HepG2 (cell line): ENCODE data around the gene RPLP2. TPM values are rescaled to one million over a fixed set of nuclear protein-coding genes. Genes with fewer than 3 reads are reported as not detected.

Experiments used
- AGO2 ChIP-seq: fragments of 200-400 bp; formaldehyde crosslinking; optimal IDR thresholded peaks from 2 replicates; pipeline ENCODE3; 2017; ENCODE audit warnings: mild to moderate bottlenecking, low read depth, low read length, moderate library complexity
- CHD2 ChIP-seq: IDR thresholded peaks from 2 replicates; pipeline ENCODE4 v1.6.1; 2011; ENCODE audit warnings: low read depth, low read length, improper control_type of control experiment
- ETV6 ChIP-seq: sonication (generic); formaldehyde crosslinking; conservative IDR thresholded peaks from 2 replicates; pipeline ENCODE4 v1.4.0; 2020; ENCODE audit warnings: missing genetic modification reagents
- FOXK1 ChIP-seq: sonication (generic); formaldehyde crosslinking; IDR thresholded peaks from 2 replicates; pipeline ENCODE4 v1.4.0; 2020; ENCODE audit warnings: low read depth, missing genetic modification reagents, borderline replicate concordance
- FOXP4 ChIP-seq: sonication (generic); formaldehyde crosslinking; IDR thresholded peaks from 2 replicates; pipeline ENCODE4 v1.4.0; 2020; ENCODE audit warnings: missing genetic modification reagents
- IKZF4 ChIP-seq: sonication (generic); formaldehyde crosslinking; IDR thresholded peaks from 2 replicates; pipeline ENCODE4 v1.5.1; 2020; ENCODE audit warnings: borderline replicate concordance, mild to moderate bottlenecking, low read depth, missing genetic modification reagents; ENCODE audit errors: not compliant biosample characterization
- KLF15 ChIP-seq: sonication (generic); formaldehyde crosslinking; IDR thresholded peaks from 2 replicates; pipeline ENCODE4 v1.8.1; 2023; ENCODE audit warnings: borderline replicate concordance, mild to moderate bottlenecking, inconsistent platforms, missing genetic modification reagents, mixed read lengths
- RARA ChIP-seq: IDR thresholded peaks from 2 replicates; pipeline ENCODE4 v1.6.1; 2016; ENCODE audit warnings: missing genetic modification reagents, missing compliant biosample characterization
- SSRP1 ChIP-seq: IDR thresholded peaks from 2 replicates; pipeline ENCODE4 v1.6.1; 2016; ENCODE audit warnings: control low read depth
- ZBTB26 ChIP-seq: IDR thresholded peaks from 2 replicates; pipeline ENCODE4 v1.6.1; 2016; ENCODE audit warnings: missing compliant biosample characterization, missing genetic modification reagents, borderline replicate concordance
- ZBTB7A ChIP-seq: sonication (generic); formaldehyde crosslinking; IDR thresholded peaks from 2 replicates; pipeline ENCODE4 v1.8.0; 2022; ENCODE audit warnings: mild to moderate bottlenecking, missing genetic modification reagents
- ZNF124 ChIP-seq: sonication (generic); formaldehyde crosslinking; IDR thresholded peaks from 2 replicates; pipeline ENCODE4 v1.4.0; 2020; ENCODE audit warnings: missing genetic modification reagents
- ZNF30 ChIP-seq: sonication (generic); formaldehyde crosslinking; IDR thresholded peaks from 2 replicates; pipeline ENCODE4 v1.5.0; 2020; ENCODE audit warnings: mild to moderate bottlenecking, missing genetic modification reagents
- ZNF354B ChIP-seq: sonication (generic); formaldehyde crosslinking; IDR thresholded peaks from 2 replicates; pipeline ENCODE4 v1.8.0; 2022; ENCODE audit warnings: mild to moderate bottlenecking, missing genetic modification reagents
- ZNF569 ChIP-seq: sonication (generic); formaldehyde crosslinking; IDR thresholded peaks from 2 replicates; pipeline ENCODE4 v1.5.0; 2020; ENCODE audit warnings: mild to moderate bottlenecking, missing genetic modification reagents, moderate library complexity, borderline replicate concordance
- ZNF572 ChIP-seq: sonication (generic); formaldehyde crosslinking; IDR thresholded peaks from 2 replicates; pipeline ENCODE4 v1.5.1; 2020; ENCODE audit warnings: mild to moderate bottlenecking, missing genetic modification reagents
- ZNF75D ChIP-seq: sonication (generic); formaldehyde crosslinking; IDR thresholded peaks from 2 replicates; pipeline ENCODE4 v1.8.1; 2023; ENCODE audit warnings: missing genetic modification reagents, mild to moderate bottlenecking, borderline replicate concordance
- polyA plus RNA-seq, 8 experiments: library from polyadenylated mRNA; depleted of rRNA in 3 of 8; stranded (reverse) in 7 of 8; unstranded in 1 of 8; fragments of >200 nt; fragmentation: Illumina TruSeq in 4 of 8; extraction: Trizol in 4 of 8; gene quantifications; 2 replicates each; pipeline versions ENCODE4 v1.2.1 to v1.2.3, GENCODE V29; 2011 to 2016; ENCODE audit warnings: low read depth in 4 of 8, missing spikeins in 1 of 8, mixed read lengths in 1 of 8; ENCODE audit not compliant: insufficient read depth in 1 of 8
- total RNA-seq, 5 experiments: library from RNA; depleted of rRNA; stranded (reverse); fragments of >200 nt; fragmentation: Illumina TruSeq; extraction: Trizol; gene quantifications; 2 replicates each; pipeline ENCODE4 v1.2.3, GENCODE V29; 2016; ENCODE audit warnings: low read depth in 1 of 5
- TF ChIP-seq, protein P1 (sequence below), 2 experiments: sonication (generic) in 1 of 2; formaldehyde crosslinking in 1 of 2; IDR thresholded peaks; 2 replicates each; pipeline versions ENCODE4 v1.4.0 to v1.6.1; 2016 to 2020; ENCODE audit warnings: borderline replicate concordance in 1 of 2, low read depth in 1 of 2, mild to moderate bottlenecking in 1 of 2, missing genetic modification reagents in 1 of 2
- TF ChIP-seq, protein P2 (sequence below): sonication (generic); formaldehyde crosslinking; IDR thresholded peaks from 2 replicates; pipeline ENCODE4 v1.9.0; 2021; ENCODE audit warnings: missing genetic modification reagents, mild to moderate bottlenecking, borderline replicate concordance

RPLP2 gene
- total and polyA plus RNA-seq, 2 of the 13 experiments (the other 11 are each of a cell fraction or from before 2014, with no cell fraction given): 978 to 2,106 TPM

DNA sequence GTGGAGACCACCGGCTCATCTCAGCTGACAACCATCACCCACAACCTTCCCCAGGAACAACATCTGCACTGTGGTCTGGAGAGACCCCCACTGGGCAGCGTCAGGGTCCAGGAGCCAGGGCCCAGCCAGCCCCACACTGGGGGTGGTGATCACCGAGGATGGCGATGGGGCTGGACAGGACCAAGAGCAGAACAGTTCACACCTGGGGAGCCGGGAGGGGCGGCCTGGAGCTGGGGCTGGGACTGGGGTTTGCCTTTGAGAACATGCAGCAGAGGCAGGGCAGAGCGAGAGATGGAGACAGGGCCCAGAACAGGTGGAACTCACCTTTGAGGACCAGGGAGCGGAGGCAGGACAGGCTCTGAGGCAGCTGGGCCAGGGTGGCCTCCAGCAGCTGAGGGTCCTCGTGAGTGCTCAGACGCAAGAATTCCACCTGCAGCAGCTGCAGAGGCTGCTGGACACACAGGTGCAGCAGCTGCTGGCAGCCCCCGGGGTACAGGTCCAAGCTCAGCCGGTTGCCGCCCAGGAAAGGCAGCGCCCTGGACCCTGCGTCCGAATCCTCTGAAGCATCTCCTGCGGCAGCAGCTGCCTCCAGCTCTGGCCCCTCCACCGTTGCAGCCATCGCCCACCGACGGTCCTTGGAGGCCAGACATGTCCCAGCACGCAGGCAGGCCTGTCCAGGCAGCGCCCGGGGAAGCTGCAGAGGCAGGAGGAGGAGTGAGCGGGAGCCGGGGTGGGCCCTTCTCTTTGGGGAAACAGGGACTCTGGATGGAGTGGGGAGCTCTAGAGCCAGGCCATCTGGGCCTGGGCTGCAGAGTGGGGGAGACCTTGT lies 5.8 kb upstream of the RPLP2 start (continued):
- TF ChIP-seq ZBTB26: no peak
- TF ChIP-seq ZNF572 (CRISPR knock-in tag): no peak
- no peak for TF ChIP-seq ZNF124
- no peak for TF ChIP-seq ZNF30 (CRISPR knock-in tag)
- TF ChIP-seq ZNF569 (CRISPR knock-in tag): no peak
- peak; percentile 68 for TF ChIP-seq AGO2
- TF ChIP-seq, protein P1, sequence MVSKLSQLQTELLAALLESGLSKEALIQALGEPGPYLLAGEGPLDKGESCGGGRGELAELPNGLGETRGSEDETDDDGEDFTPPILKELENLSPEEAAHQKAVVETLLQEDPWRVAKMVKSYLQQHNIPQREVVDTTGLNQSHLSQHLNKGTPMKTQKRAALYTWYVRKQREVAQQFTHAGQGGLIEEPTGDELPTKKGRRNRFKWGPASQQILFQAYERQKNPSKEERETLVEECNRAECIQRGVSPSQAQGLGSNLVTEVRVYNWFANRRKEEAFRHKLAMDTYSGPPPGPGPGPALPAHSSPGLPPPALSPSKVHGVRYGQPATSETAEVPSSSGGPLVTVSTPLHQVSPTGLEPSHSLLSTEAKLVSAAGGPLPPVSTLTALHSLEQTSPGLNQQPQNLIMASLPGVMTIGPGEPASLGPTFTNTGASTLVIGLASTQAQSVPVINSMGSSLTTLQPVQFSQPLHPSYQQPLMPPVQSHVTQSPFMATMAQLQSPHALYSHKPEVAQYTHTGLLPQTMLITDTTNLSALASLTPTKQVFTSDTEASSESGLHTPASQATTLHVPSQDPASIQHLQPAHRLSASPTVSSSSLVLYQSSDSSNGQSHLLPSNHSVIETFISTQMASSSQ (IDR thresholded peaks at IDR 0.05; ENCODE audit: low read depth): no peak
- TF ChIP-seq, protein P1 (CRISPR knock-in tag; IDR thresholded peaks at IDR 0.05; ENCODE audit: borderline replicate concordance): no peak
- no peak for TF ChIP-seq ZNF75D (CRISPR knock-in tag)
- TF ChIP-seq, protein P2, sequence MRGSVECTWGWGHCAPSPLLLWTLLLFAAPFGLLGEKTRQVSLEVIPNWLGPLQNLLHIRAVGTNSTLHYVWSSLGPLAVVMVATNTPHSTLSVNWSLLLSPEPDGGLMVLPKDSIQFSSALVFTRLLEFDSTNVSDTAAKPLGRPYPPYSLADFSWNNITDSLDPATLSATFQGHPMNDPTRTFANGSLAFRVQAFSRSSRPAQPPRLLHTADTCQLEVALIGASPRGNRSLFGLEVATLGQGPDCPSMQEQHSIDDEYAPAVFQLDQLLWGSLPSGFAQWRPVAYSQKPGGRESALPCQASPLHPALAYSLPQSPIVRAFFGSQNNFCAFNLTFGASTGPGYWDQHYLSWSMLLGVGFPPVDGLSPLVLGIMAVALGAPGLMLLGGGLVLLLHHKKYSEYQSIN: no peak
- TF ChIP-seq ETV6 (CRISPR knock-in tag): no peak
- TF ChIP-seq FOXK1 (CRISPR knock-in tag): no peak
- TF ChIP-seq KLF15 (CRISPR knock-in tag): no peak
- no peak for TF ChIP-seq FOXP4
- TF ChIP-seq RARA (CRISPR knock-in tag): no peak
- TF ChIP-seq IKZF4 (CRISPR knock-in tag): peak; percentile 22
- no peak for TF ChIP-seq SSRP1 (CRISPR knock-in tag)
- TF ChIP-seq ZNF354B (CRISPR knock-in tag): no peak
- TF ChIP-seq CHD2: no peak
- TF ChIP-seq ZBTB7A (CRISPR knock-in tag): no peak; the same call in 1 of the 2 replicates
